Effector CD8-positive, alpha-beta T cell (primary cell): ENCODE data around the gene PERP.

Source experiments
- DNase-seq: peaks from one replicate; lab custom pipeline; 2025; lab: John Stamatoyannopoulos, UW

The PERP gene

DNA sequence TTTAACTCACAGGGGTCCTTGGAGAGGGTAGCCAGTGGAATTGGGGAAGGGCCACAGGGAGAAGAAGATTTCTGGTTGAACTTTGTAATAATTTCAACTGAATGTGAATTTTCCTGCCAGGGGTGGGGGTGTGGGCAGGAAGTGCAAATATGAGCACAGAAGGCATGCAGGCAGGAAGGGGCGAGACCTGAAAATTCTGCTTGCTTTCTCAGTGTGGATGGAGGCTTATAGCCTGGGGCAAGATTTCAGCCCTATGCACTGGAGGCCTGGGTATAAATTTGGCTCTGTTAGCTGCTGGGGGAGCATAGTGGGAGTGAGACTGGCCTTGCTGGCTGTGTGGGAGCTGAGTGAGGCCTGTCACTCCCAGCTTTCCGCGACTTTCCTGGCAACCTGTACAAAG lies 54.4 kb downstream of the PERP start:
- no peak for DNase-seq

DNA sequence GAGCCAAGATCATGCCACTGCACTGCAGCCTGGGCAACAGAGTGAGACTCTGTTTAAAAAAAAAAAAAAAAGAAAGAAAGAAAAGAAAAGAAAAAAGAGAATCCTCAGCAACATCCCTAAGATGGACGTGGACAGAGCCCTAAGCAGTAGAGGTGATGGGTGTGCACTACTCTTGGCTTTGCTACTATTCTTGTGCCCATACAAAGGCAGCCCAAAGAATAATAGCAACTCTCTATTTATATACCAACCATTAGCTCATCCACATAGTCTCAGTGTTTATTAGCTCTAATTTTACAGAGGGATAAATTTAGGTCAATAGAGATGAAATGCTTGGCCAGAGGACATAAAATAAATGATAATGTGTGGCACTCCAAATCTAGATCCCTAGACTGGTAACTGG lies 62.2 kb downstream of the PERP start:
- DNase-seq = no peak

DNA sequence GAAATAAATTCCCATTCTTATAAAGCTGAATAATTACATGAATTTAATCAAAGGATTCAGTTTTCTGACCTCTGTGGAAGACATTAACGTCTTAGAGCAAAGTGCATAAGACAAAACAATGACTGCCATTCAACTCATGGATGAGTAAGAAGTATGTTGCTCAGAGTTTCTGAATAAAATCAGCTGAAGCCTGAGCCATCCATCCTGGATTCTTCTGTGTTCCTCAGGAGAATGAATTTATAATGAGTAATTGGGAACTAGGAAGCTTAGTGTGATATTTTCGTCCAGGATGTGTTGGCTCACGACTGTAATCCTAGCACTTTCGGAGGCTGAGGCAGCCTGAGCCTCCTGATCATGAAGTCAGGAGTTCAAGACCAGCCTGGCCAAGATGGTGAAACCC lies 62.8 kb downstream of the PERP start:
- no peak for DNase-seq
